ENCODE measurements around the gene ACP3. TPM values are rescaled to one million over a fixed set of nuclear protein-coding genes. Genes with fewer than 3 reads are reported as not detected.

ACP3 gene
- polyA plus RNA-seq, 1 donor from 2014 or later = not detected

- Histone ChIP-seq H3K36me3 (ENCODE audit: insufficient read depth, low read length) (no peaks in the 10 kb centered on the region), H3K79me2 (replicated peaks; ENCODE audit: insufficient read depth, low read length) (no peaks in the 10 kb centered on the region), H3K9me2 (ENCODE audit: insufficient read depth, low read length) (no peaks in the 10 kb centered on the region), H3K9ac (ENCODE audit: low read length) (no peak overlapping the region), H3K9me3 (ENCODE audit: low read length) (no peaks in the 10 kb centered on the region), H4K20me1 (ENCODE audit: insufficient read depth) (no peaks in the 10 kb centered on the region), H2AFZ (ENCODE audit: low read depth, low read length) (no peak overlapping the region), H3K27ac (ENCODE audit: low read length) (no peak overlapping the region), H3K27me3 (ENCODE audit: insufficient read depth, low read depth, low read length) (no peaks in the 10 kb centered on the region), H3K4me2 (ENCODE audit: low read length) (no peak overlapping the region), H3F3A (ENCODE audit: insufficient read depth, low read length, poor library complexity, severe bottlenecking) (no peaks in the 10 kb centered on the region), H3K4me3 (ENCODE audit: low read length) (no peak overlapping the region)
- TF ChIP-seq EP300 (conservative IDR thresholded peaks at IDR 0.05; ENCODE audit: poor library complexity, severe bottlenecking) = no peak
- no peak for TF ChIP-seq MXI1 (conservative IDR thresholded peaks at IDR 0.05; ENCODE audit: poor library complexity, severe bottlenecking)
- no peak for TF ChIP-seq POLR2AphosphoS5 (IDR thresholded peaks at IDR 0.05)
- TF ChIP-seq RAD21 (conservative IDR thresholded peaks at IDR 0.05) = no peak
- no peak for TF ChIP-seq SMC3 (conservative IDR thresholded peaks at IDR 0.05; ENCODE audit: poor library complexity)
- no peak for TF ChIP-seq REST (IDR thresholded peaks at IDR 0.05; ENCODE audit: borderline replicate concordance)
- TF ChIP-seq CTCF (IDR thresholded peaks at IDR 0.05; ENCODE audit: poor library complexity, severe bottlenecking) = no peak
- TF ChIP-seq EZH2 (IDR thresholded peaks at IDR 0.05; ENCODE audit: borderline replicate concordance, insufficient read depth, low read length, poor library complexity, severe bottlenecking) = no peak
- no peak for TF ChIP-seq TAF1 (IDR thresholded peaks at IDR 0.05; ENCODE audit: low read depth)
These were observed 34.1 kb downstream of the ACP3 start for GRCh38 chr3:132351222-132351806.

GRCh38 chr3:132352556-132353143 lies 35.4 kb downstream of the ACP3 start:
- H3K27ac ChIP-seq (ENCODE audit: low read length) = no peak overlapping the region
- H3K4me2 ChIP-seq (ENCODE audit: low read length) = no peak overlapping the region
- no peak overlapping the region for H3K9ac ChIP-seq (ENCODE audit: low read length)
- no peak overlapping the region for H2AFZ ChIP-seq (ENCODE audit: low read depth, low read length)
- no peaks in the 10 kb centered on the region for H4K20me1 ChIP-seq (ENCODE audit: insufficient read depth)
- no peaks in the 10 kb centered on the region for H3K27me3 ChIP-seq (ENCODE audit: insufficient read depth, low read depth, low read length)
- no peaks in the 10 kb centered on the region for H3K9me2 ChIP-seq (ENCODE audit: insufficient read depth, low read length)
- no peaks in the 10 kb centered on the region for H3K36me3 ChIP-seq (ENCODE audit: insufficient read depth, low read length)
- H3K79me2 ChIP-seq (replicated peaks; ENCODE audit: insufficient read depth, low read length) = no peaks in the 10 kb centered on the region
- no peak overlapping the region for H3K4me3 ChIP-seq (ENCODE audit: low read length)
- H3K9me3 ChIP-seq (ENCODE audit: low read length) = no peaks in the 10 kb centered on the region
- TF ChIP-seq RAD21 (conservative IDR thresholded peaks at IDR 0.05) (peak; percentile 64), CTCF (IDR thresholded peaks at IDR 0.05; ENCODE audit: poor library complexity, severe bottlenecking) (peak; percentile 74), POLR2AphosphoS5 (IDR thresholded peaks at IDR 0.05) (no peak), TAF1 (IDR thresholded peaks at IDR 0.05; ENCODE audit: low read depth) (no peak), EZH2 (IDR thresholded peaks at IDR 0.05; ENCODE audit: borderline replicate concordance, insufficient read depth, low read length, poor library complexity, severe bottlenecking) (no peak), MXI1 (conservative IDR thresholded peaks at IDR 0.05; ENCODE audit: poor library complexity, severe bottlenecking) (no peak), EP300 (conservative IDR thresholded peaks at IDR 0.05; ENCODE audit: poor library complexity, severe bottlenecking) (no peak), REST (IDR thresholded peaks at IDR 0.05; ENCODE audit: borderline replicate concordance) (no peak), SMC3 (conservative IDR thresholded peaks at IDR 0.05; ENCODE audit: poor library complexity) (peak; percentile 69)
- H3F3A ChIP-seq (ENCODE audit: insufficient read depth, low read length, poor library complexity, severe bottlenecking) = no peaks in the 10 kb centered on the region

Data from neural cell (in vitro differentiated cells).